Glutamatergic neuron (in vitro differentiated cells): ENCODE data around the gene FOXL3. TPM values are rescaled to one million over a fixed set of nuclear protein-coding genes. Genes with fewer than 3 reads are reported as not detected.

Experiments used
- DNase-seq: peaks from one replicate; pipeline ENCODE4 v3.0.0; 2022
- H3K27ac Mint-ChIP-seq: one replicate; pipeline ENCODE4 v1.8.0; 2020; ENCODE audit warnings: mild to moderate bottlenecking, mixed read lengths, inconsistent platforms; ENCODE audit not compliant: unreplicated experiment
- H3K27me3 Mint-ChIP-seq: one replicate; pipeline ENCODE4 v1.8.0; 2020; ENCODE audit warnings: mild to moderate bottlenecking, moderate library complexity, mixed read lengths, inconsistent platforms; ENCODE audit not compliant: unreplicated experiment
- H3K36me3 Mint-ChIP-seq: one replicate; pipeline ENCODE4 v1.8.0; 2020; ENCODE audit warnings: mild to moderate bottlenecking, mixed read lengths, inconsistent platforms; ENCODE audit not compliant: unreplicated experiment
- H3K4me1 Mint-ChIP-seq: one replicate; pipeline ENCODE4 v1.8.0; 2020; ENCODE audit warnings: mild to moderate bottlenecking, low read depth, mixed read lengths, inconsistent platforms; ENCODE audit not compliant: unreplicated experiment
- H3K4me3 Mint-ChIP-seq: one replicate; pipeline ENCODE4 v1.8.0; 2020; ENCODE audit warnings: mild to moderate bottlenecking, mixed read lengths, inconsistent platforms; ENCODE audit not compliant: unreplicated experiment
- H3K9me3 Mint-ChIP-seq: one replicate; pipeline ENCODE4 v1.8.0; 2020; ENCODE audit warnings: mild to moderate bottlenecking, moderate library complexity, mixed read lengths, inconsistent platforms; ENCODE audit not compliant: unreplicated experiment
- total RNA-seq: library from RNA; stranded (reverse); fragmentation: NEBNext Ultra II Directional; extraction: Animal tissue kit (Norgen Biotek cat#: 25700); gene quantifications from one replicate; pipeline ENCODE4 v1.2.1, GENCODE V29; 2021; ENCODE audit not compliant: unreplicated experiment
- TF ChIP-seq, protein P1 (sequence below): fragments of 200-600 bp; sonication (generic); IDR thresholded peaks from one replicate; pipeline ENCODE4 v1.5.0; 2021; ENCODE audit not compliant: partially characterized antibody, unreplicated experiment

Gene FOXL3
- total RNA-seq, 1 donor from 2014 or later, result not detected

DNA sequence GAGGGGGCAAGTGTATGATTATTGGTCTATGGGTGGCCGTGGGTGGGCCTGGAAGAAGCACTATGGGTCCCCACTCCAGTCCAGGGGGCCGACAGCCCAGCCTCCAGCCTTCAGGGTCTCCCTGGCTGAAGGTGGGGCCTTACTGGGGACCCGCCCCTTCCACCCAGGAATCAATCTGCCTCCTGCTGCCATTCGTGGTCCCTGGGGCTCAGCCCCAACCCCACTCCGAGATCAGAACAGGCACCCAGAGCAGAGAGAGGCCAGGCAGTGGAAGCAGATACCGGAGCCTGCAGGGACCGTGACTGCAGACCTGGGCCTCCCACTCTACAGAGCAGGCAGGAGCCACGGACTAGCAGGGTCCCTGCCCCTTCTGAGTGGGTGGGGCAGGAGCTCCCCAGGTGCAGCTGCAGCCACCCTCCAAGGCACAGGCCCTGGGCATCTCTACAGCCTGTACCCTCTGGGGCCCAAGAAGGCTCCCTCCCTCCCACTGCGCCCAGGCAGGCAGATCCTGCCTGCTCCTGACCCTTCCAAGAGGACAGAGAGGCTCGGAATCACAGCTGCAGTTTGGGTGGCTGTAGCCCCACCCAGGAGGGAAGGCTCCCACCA, 13.6 kb upstream of the FOXL3 start:
- Mint-ChIP-seq H3K4me3 (no peak overlapping the region), H3K36me3 (peaks cover 18% of the 10 kb centered on the region), H3K9me3 (peaks cover 20% of the 10 kb centered on the region), H3K4me1 (no peaks in the 10 kb centered on the region), H3K27ac (no peak overlapping the region), H3K27me3 (peaks cover 12% of the 10 kb centered on the region)
- no peak for DNase-seq
- TF ChIP-seq, protein P1, sequence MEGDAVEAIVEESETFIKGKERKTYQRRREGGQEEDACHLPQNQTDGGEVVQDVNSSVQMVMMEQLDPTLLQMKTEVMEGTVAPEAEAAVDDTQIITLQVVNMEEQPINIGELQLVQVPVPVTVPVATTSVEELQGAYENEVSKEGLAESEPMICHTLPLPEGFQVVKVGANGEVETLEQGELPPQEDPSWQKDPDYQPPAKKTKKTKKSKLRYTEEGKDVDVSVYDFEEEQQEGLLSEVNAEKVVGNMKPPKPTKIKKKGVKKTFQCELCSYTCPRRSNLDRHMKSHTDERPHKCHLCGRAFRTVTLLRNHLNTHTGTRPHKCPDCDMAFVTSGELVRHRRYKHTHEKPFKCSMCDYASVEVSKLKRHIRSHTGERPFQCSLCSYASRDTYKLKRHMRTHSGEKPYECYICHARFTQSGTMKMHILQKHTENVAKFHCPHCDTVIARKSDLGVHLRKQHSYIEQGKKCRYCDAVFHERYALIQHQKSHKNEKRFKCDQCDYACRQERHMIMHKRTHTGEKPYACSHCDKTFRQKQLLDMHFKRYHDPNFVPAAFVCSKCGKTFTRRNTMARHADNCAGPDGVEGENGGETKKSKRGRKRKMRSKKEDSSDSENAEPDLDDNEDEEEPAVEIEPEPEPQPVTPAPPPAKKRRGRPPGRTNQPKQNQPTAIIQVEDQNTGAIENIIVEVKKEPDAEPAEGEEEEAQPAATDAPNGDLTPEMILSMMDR, result no peak

DNA sequence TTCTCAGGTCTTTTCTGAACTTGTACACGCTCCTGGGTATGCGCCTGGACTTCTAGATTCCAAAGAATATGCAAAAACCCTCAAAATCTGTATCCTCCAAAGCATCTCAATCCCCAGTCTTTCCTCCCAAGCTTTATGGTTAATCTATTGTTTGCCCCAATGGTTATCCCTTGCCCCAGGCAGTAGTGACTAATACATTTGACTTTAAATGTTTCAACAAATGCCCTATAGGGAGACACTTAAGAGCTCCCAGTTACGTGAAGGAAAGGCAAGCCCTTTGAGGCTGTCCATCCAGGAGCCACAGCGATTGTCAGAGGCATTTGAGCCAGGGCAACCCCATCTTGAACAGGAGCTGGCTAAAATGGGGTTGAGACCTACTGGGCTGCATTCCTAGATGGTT, 12.7 kb upstream of the FOXL3 start:
- peaks cover 12% of the 10 kb centered on the region for H3K27me3 Mint-ChIP-seq
- H3K36me3 Mint-ChIP-seq, result peaks cover 18% of the 10 kb centered on the region
- H3K4me3 Mint-ChIP-seq, result no peak overlapping the region
- H3K27ac Mint-ChIP-seq, result no peak overlapping the region
- peaks cover 18% of the 10 kb centered on the region for H3K9me3 Mint-ChIP-seq
- no peaks in the 10 kb centered on the region for H3K4me1 Mint-ChIP-seq
- no peak for DNase-seq
- TF ChIP-seq, protein P1, result no peak

DNA sequence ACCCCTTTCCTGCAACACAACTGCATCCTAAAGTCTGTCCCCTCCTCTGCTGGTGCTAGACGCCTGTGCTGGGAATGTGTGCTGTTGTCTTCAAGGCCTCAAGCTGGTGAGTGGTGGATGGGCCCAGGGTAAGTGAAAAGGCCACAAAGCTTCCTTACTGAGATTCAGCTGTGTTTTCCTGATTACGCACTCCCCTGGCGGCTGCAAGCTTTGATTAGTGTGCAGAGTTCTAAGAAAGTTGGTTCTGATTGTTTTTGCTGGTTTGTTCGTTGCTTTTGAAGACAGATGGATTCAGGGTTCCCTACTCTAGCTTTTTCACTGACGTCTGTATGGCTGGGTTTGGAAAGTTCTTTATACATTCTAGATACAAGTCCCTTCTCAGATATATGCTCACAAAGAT, 11.9 kb upstream of the FOXL3 start:
- peaks cover 14% of the 10 kb centered on the region for H3K36me3 Mint-ChIP-seq
- H3K27ac Mint-ChIP-seq, result no peak overlapping the region
- DNase-seq, result no peak
- no peaks in the 10 kb centered on the region for H3K4me1 Mint-ChIP-seq
- TF ChIP-seq, protein P1, result no peak
- H3K9me3 Mint-ChIP-seq, result peaks cover 15% of the 10 kb centered on the region
- peaks cover 7% of the 10 kb centered on the region for H3K27me3 Mint-ChIP-seq
- H3K4me3 Mint-ChIP-seq, result no peak overlapping the region

DNA sequence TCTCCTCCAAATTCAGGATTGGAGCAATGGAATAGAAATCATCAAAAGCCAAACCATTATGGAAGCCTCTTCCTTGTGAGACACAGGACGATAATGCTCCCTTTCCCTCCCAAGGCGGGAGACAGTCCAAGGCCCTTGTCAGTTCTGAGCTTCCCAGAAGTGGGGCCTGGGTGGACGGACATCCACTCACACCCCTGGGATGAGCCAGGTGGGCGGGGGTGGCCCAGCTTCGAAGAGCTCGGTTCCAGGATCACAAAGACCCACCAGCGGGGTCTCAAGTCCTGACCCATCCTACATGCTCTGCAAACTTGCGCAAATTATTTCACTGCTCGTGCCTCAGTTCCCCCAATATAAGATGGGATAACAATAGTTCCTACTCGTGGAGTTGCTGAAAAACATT, 10.1 kb upstream of the FOXL3 start:
- Mint-ChIP-seq H3K4me3 (no peak overlapping the region), H3K27ac (no peak overlapping the region), H3K4me1 (no peaks in the 10 kb centered on the region), H3K9me3 (peaks cover 4% of the 10 kb centered on the region), H3K36me3 (no peaks in the 10 kb centered on the region), H3K27me3 (peaks cover 1% of the 10 kb centered on the region)
- TF ChIP-seq, protein P1, result no peak
- no peak for DNase-seq

DNA sequence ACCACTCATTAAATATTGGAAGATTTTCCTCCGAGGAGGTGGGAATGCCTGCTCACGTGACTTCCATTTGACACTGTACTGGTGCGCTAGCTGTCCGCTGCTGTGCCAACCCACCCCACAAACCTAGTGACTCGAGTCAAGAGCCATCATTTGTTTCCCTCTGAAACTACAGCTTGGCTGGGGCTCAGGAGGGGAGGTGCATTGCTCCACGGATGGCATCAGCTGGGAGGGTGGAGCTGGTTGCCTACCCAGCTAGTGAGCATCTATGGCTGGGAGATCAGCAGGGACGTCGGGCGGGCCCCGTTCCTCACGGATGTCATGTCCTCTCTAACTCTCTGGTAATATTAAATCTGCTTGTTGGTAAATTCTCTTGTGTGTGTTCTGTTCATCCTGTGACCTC, 9.5 kb upstream of the FOXL3 start:
- peaks cover 1% of the 10 kb centered on the region for H3K27me3 Mint-ChIP-seq
- no peak overlapping the region for H3K4me3 Mint-ChIP-seq
- H3K4me1 Mint-ChIP-seq, result no peaks in the 10 kb centered on the region
- peak; percentile 4 for DNase-seq
- H3K36me3 Mint-ChIP-seq, result no peaks in the 10 kb centered on the region
- TF ChIP-seq, protein P1, result no peak
- H3K27ac Mint-ChIP-seq, result no peak overlapping the region
- H3K9me3 Mint-ChIP-seq, result peaks cover 7% of the 10 kb centered on the region
